Measurements from ENCODE around the gene SCD. TPM values are rescaled to one million over a fixed set of nuclear protein-coding genes. Genes with fewer than 3 reads are reported as not detected.
A peak's percentile ranks its signal among the peaks of the same experiment; 100 is the strongest.
"Not testable (repeated sequence)": the region's sequence is repeated elsewhere in the genome, so short reads cannot be mapped to it uniquely, and the experiment has no call there.

Gene SCD
- total RNA-seq, 1 donor from 2014 or later = 298 TPM

DNA sequence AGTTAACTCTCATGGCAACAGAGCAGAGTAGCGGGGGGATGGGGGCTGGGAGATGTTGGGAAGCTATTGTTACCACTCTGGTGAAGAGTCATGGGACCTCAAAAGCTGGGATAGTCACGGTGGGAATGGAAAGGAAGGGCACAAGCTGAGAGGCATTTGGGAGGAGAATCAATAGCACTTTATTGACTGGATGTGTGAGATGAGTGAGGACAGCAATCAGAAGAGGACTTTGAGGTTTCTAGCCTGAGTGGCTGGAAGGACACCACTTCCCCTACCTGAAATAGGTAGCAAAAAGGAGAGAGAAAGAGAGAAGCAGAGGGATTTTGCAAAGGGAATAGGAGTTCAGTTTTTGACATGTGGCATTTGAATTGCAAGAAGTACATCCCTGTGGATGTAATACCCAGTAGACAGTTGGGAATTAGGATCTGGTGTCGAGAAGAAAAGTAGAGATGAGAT lies 27.2 kb downstream of the SCD start:
- no peak for DNase-seq (ENCODE audit: low read depth)
- no peak for FAIRE-seq
- H3K4me3 ChIP-seq (ENCODE audit: low read depth, low read length) = peak overlapping the region; percentile 47
- no peaks in the 10 kb centered on the region for H3K36me3 ChIP-seq (ENCODE audit: control insufficient read depth, insufficient read depth, low read length)
- H3K27me3 ChIP-seq (ENCODE audit: control insufficient read depth, insufficient read depth, low read length) = no peaks in the 10 kb centered on the region
- TF ChIP-seq, protein P1, sequence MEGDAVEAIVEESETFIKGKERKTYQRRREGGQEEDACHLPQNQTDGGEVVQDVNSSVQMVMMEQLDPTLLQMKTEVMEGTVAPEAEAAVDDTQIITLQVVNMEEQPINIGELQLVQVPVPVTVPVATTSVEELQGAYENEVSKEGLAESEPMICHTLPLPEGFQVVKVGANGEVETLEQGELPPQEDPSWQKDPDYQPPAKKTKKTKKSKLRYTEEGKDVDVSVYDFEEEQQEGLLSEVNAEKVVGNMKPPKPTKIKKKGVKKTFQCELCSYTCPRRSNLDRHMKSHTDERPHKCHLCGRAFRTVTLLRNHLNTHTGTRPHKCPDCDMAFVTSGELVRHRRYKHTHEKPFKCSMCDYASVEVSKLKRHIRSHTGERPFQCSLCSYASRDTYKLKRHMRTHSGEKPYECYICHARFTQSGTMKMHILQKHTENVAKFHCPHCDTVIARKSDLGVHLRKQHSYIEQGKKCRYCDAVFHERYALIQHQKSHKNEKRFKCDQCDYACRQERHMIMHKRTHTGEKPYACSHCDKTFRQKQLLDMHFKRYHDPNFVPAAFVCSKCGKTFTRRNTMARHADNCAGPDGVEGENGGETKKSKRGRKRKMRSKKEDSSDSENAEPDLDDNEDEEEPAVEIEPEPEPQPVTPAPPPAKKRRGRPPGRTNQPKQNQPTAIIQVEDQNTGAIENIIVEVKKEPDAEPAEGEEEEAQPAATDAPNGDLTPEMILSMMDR (IDR thresholded peaks at IDR 0.05; ENCODE audit: insufficient read depth, low read length, severe bottlenecking) = no peak

DNA sequence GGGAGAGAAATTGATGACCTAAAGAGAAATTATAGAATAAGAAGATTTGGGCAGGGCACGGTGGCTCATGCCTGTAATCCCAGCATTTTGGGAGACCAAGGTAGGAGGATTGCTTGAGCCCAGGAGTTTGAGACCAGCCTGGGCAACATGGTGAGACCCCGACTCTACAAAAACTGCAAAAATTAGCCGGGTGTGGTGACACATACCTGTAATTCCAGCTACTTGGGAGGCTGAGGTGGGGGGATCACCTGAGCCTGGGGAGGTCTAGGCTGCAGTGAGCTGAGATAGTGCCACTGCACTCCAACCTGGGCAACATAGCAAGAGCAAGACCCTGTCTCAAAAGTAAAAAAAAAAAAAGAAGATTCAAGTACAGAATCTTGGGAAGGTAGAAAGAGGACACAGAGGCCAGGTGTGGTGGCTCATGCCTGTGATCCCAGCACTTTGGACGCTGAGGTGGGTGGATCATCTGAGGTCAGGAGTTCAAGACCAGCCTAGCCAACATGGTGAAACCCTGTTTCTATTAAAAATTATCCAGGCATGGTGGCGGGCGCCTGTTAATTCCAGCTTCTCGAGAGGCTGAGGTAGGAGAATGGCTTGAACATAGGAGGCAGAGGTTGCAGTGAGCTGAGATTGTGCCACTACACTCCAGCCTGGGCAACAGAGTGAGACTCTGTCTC lies 27.8 kb downstream of the SCD start:
- FAIRE-seq; DNase-seq (ENCODE audit: low read depth); H3K36me3 ChIP-seq (ENCODE audit: control insufficient read depth, insufficient read depth, low read length); H3K27me3 ChIP-seq (ENCODE audit: control insufficient read depth, insufficient read depth, low read length): not testable (repeated sequence)
- peak overlapping the region; percentile 47 for H3K4me3 ChIP-seq (ENCODE audit: low read depth, low read length)

DNA sequence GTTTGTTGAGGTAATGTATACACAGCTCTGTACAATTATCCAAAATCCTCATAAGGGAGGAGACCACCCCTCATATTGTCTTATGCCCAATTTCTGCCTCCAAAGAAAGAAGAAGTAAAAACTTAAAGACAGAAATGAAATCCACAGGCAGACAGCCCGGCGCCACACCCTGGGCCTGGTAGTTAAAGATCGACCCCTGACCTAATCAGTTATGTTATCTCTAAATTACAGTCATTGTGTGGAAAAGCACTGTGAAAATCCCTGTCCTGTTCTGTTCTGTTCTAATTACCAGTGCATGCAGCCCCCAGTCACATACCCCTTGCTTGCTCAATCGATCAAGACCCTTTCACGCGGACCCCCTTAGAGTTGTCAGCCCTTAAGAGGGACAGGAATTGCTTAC lies 29.6 kb downstream of the SCD start:
- H3K4me3 ChIP-seq (ENCODE audit: low read depth, low read length); FAIRE-seq; H3K36me3 ChIP-seq (ENCODE audit: control insufficient read depth, insufficient read depth, low read length); DNase-seq (ENCODE audit: low read depth); H3K27me3 ChIP-seq (ENCODE audit: control insufficient read depth, insufficient read depth, low read length): not testable (repeated sequence)

DNA sequence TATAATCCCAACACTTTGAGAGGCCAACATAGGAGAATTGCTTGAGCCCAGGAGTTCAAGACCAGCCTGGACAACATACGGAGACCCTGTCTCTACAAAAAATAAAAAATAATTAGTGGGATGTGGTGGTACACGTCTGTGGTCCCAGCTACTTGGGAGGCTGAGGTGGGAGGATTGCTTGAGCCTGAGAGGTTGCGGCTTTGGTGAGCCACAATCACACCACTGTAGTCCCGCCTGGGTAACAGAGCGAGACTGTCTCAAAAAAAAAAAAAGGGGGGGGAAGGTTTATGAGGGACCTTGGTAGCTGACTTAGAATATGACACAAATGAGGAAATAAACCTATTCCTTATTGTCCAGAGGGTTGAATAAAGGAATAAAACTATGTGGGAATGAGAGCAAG lies 30.8 kb downstream of the SCD start:
- FAIRE-seq (no peak), DNase-seq (ENCODE audit: low read depth) (no peak)
- H3K36me3 ChIP-seq (ENCODE audit: control insufficient read depth, insufficient read depth, low read length) = peaks cover 3% of the 10 kb centered on the region
- no peaks in the 10 kb centered on the region for H3K27me3 ChIP-seq (ENCODE audit: control insufficient read depth, insufficient read depth, low read length)
- H3K4me3 ChIP-seq (ENCODE audit: low read depth, low read length) = no peak overlapping the region
- TF ChIP-seq, protein P1 (IDR thresholded peaks at IDR 0.05; ENCODE audit: insufficient read depth, low read length, severe bottlenecking) = no peak

DNA sequence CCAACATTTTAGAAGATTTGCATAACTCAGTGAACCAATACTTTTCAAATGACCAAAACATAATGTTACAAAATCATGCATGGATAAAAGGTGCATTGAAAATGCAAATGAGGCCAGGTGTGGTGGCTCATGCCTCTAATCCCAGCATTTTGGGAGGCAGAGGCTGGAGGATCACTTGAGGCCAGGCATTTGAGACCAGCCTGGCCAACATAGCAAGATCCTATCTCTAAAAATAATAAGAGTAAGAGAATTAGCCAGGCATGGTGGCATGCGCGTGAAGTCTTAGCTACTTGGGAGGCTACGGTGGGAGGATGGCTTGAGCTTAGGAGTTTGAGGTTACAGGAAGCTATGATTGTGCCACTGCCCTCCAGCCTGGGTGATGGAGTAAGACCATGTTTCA lies 33.4 kb downstream of the SCD start:
- Histone ChIP-seq H3K27me3 (ENCODE audit: control insufficient read depth, insufficient read depth, low read length) (no peaks in the 10 kb centered on the region), H3K4me3 (ENCODE audit: low read depth, low read length) (no peak overlapping the region), H3K36me3 (ENCODE audit: control insufficient read depth, insufficient read depth, low read length) (peaks cover 3% of the 10 kb centered on the region)
- DNase-seq (ENCODE audit: low read depth) = no peak
- TF ChIP-seq, protein P1 (IDR thresholded peaks at IDR 0.05; ENCODE audit: insufficient read depth, low read length, severe bottlenecking) = no peak
- no peak for FAIRE-seq

DNA sequence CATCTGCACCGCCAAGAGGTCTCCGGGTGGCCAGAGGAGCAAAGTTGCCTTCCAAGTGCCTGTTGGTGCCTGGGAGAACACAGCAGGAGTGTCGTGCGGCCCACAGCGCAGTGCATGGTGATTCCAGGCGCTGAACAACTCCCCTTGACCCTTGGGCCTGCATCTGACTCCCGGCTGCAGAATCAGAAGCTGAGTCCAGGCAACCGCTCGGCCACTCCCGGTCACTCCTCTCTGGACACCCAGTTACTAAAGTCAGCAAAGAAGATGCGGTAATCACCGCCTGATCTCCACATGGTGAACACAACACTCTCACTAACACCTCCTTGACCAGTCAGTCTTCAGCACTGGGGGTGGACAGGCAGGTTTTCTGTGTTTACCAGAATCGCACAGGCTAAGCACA lies 35.5 kb downstream of the SCD start:
- H3K4me3 ChIP-seq (ENCODE audit: low read depth, low read length) = no peak overlapping the region
- TF ChIP-seq, protein P1 (IDR thresholded peaks at IDR 0.05; ENCODE audit: insufficient read depth, low read length, severe bottlenecking) = no peak
- peaks cover 3% of the 10 kb centered on the region for H3K36me3 ChIP-seq (ENCODE audit: control insufficient read depth, insufficient read depth, low read length)
- DNase-seq (ENCODE audit: low read depth) = no peak
- no peaks in the 10 kb centered on the region for H3K27me3 ChIP-seq (ENCODE audit: control insufficient read depth, insufficient read depth, low read length)
- no peak for FAIRE-seq

DNA sequence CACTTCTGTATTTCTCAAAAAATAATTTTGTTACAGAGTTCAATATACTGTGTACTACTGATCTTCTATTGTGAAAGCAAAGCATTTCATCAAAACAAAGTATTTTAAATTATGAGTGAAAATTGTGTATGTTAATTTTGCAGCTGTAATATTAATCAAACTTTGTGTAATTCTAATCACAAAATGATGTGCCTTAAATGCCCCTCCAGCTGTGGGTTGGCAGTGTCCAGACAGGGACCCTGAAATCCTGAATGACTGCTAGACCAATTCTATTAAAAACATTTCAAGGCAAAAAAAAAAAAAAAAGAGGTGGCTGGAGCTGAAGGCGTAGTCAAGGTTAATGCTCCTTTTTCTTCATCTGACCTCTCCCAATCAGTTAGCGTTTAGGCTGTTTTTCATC lies 36.2 kb downstream of the SCD start:
- Histone ChIP-seq H3K36me3 (ENCODE audit: control insufficient read depth, insufficient read depth, low read length) (peaks cover 3% of the 10 kb centered on the region), H3K27me3 (ENCODE audit: control insufficient read depth, insufficient read depth, low read length) (no peaks in the 10 kb centered on the region), H3K4me3 (ENCODE audit: low read depth, low read length) (no peak overlapping the region)
- TF ChIP-seq, protein P1 (IDR thresholded peaks at IDR 0.05; ENCODE audit: insufficient read depth, low read length, severe bottlenecking) = no peak
- no peak for DNase-seq (ENCODE audit: low read depth)
- no peak for FAIRE-seq
